Sigmoid colon (tissue), 7 donors: ENCODE results near the gene WDR86. TPM values are rescaled to one million over a fixed set of nuclear protein-coding genes. Genes with fewer than 3 reads are reported as not detected.

Source experiments
- DNase-seq: peaks from one replicate; pipeline ENCODE4 v3.0.0-alpha.2; 2019
- H3K27ac ChIP-seq, 4 donors: fragments of 200-600 bp; sonication (generic); one replicate each; pipeline ENCODE4 v1.5.1; 2016 to 2019; ENCODE audit warnings: mild to moderate bottlenecking in 1 of 4
- H3K27me3 ChIP-seq, 3 donors: fragments of 200-600 bp; sonication (generic); one replicate each; pipeline ENCODE4 v1.5.1; 2019; ENCODE audit warnings: mild to moderate bottlenecking in 1 of 3
- H3K36me3 ChIP-seq, 4 donors: fragments of 200-600 bp; sonication (generic); one replicate each; pipeline ENCODE4 v1.5.1; 2016 to 2019
- H3K4me1 ChIP-seq, 4 donors: fragments of 200-600 bp; sonication (generic); one replicate each; pipeline ENCODE4 v1.5.1; 2017 to 2019
- H3K4me3 ChIP-seq, 4 donors: fragments of 200-600 bp; sonication (generic); one replicate each; pipeline ENCODE4 v1.5.1; 2017 to 2019; ENCODE audit warnings: mild to moderate bottlenecking in 2 of 4, moderate library complexity in 1 of 4
- H3K9me3 ChIP-seq, 4 donors: fragments of 200-600 bp in 3 of 4; sonication (generic) in 3 of 4; one replicate each; pipeline versions ENCODE4 v1.5.1 to v1.6.1; 2013 to 2019
- CTCF ChIP-seq, 4 experiments: fragments of 450-650 bp in 3 of 4; fragments of 200-600 bp in 1 of 4; IDR thresholded peaks; one replicate each; pipeline ENCODE4 v1.5.1; 2016 to 2019; ENCODE audit warnings: antibody characterized with exemption in 4 of 4, mild to moderate bottlenecking in 3 of 4, moderate library complexity in 2 of 4
- EP300 ChIP-seq, 4 donors: sonication (generic); formaldehyde crosslinking; IDR thresholded peaks; one replicate each; pipeline ENCODE4 v1.6.1; 2017; ENCODE audit warnings: antibody characterized with exemption in 4 of 4
- POLR2A ChIP-seq, 2 donors: fragments of 450-650 bp; IDR thresholded peaks; one replicate each; pipeline ENCODE4 v1.6.1; 2016; ENCODE audit warnings: antibody characterized with exemption in 2 of 2, mild to moderate bottlenecking in 2 of 2, moderate library complexity in 2 of 2
- POLR2AphosphoS5 ChIP-seq, 4 donors: sonication (generic); formaldehyde crosslinking; IDR thresholded peaks; one replicate each; pipeline ENCODE4 v1.6.1; 2017; ENCODE audit warnings: antibody characterized with exemption in 4 of 4
- WGBS, 2 donors: extraction: QIAGEN DNeasy Blood & Tissue Kit; methylation state at CpG; one replicate each; pipeline ENCODE4 v1.1.7; 2013; 5-methylcytosine and 5-hydroxymethylcytosine counted together
- intact Hi-C: fragments of 100-400 bp; cut with DNase I; formaldehyde crosslinking; loops from one replicate; pipeline ENCODE4 v1.15.1; 2023
- polyA plus RNA-seq, 3 donors: library from polyadenylated mRNA; stranded (reverse); fragments of 200-250 nt; gene quantifications; one replicate each; pipeline ENCODE4 v1.2.3, GENCODE V29; 2013
- total RNA-seq, 4 donors: library from RNA; depleted of rRNA; stranded (reverse); fragments of >200 nt; gene quantifications; one replicate each; pipeline ENCODE4 v1.1.0, GENCODE V29; 2016
- donor health status: healthy with polysubstance abuse.
- donor health status: Bipolar disorder and iron deficiency.
- donor health status: healthy.

The WDR86 gene
- 10 to 100 TPM; 14.4 to 23.8 (median 16.9) TPM for total RNA-seq
- polyA plus RNA-seq, result 1 to 10 TPM in 2 of 3 donors, under 1 TPM in 1; 0.46 to 4.2 (median 2.1) TPM

GRCh38 chr7:151409667-151410404 lies at the start of gene WDR86:
TSS of gene WDR86 (minus strand) at chr7:151410038. CDS start at chr7:151409589, 449 bp downstream.
- peaks cover 22 to 56% (median 36%) of the 10 kb centered on the region in 3 donors for H3K27me3 ChIP-seq
- intact Hi-C loops, result loop anchor here (5.0 kb wide), 1 partner anchor 37 kb away; no protein-coding TSS in a partner anchor
- TF ChIP-seq POLR2AphosphoS5 (IDR thresholded peaks at IDR 0.05), result peak in 2 of 4 donors; percentile 49 to 58
- TF ChIP-seq EP300 (IDR thresholded peaks at IDR 0.05), result no peak
- TF ChIP-seq CTCF (IDR thresholded peaks at IDR 0.05), result no peak
- peak within 1 kb of the TSS; percentile 35 to 53 (median 44) for H3K4me3 ChIP-seq
- H3K4me1 ChIP-seq, result peaks cover 0 to 22% (median 17%) of the 10 kb centered on the region in 4 donors
- H3K36me3 ChIP-seq, result no peaks in the 10 kb centered on the region
- peak within 1 kb of the TSS; percentile 59 to 71 (median 66) for H3K27ac ChIP-seq
- no peaks in the 10 kb centered on the region for H3K9me3 ChIP-seq
- peak; percentile 62 for DNase-seq
- WGBS, 2 donors, result 2 to 7% methylated on average over 75 of the region's 75 CpGs

- Histone ChIP-seq H3K36me3 (no peaks in the 10 kb centered on the region), H3K4me3 (no peak overlapping the region), H3K4me1 (peaks cover 0 to 34% (median 32%) of the 10 kb centered on the region in 4 donors), H3K27me3 (no peaks in the 10 kb centered on the region), H3K27ac (no peak overlapping the region), H3K9me3 (peaks cover 0 to under 1% (median 0%) of the 10 kb centered on the region in 4 donors)
- WGBS, 2 donors, result 96 to 98% methylated on average over 6 of the region's 6 CpGs
- no peak for TF ChIP-seq CTCF (IDR thresholded peaks at IDR 0.05)
- no peak for TF ChIP-seq EP300 (IDR thresholded peaks at IDR 0.05)
- no peak for TF ChIP-seq POLR2AphosphoS5 (IDR thresholded peaks at IDR 0.05)
- no peak for TF ChIP-seq POLR2A (IDR thresholded peaks at IDR 0.05)
- intact Hi-C loops, result no loop called here
- no peak for DNase-seq
These were observed 47.7 kb upstream of the WDR86 start for GRCh38 chr7:151457534-151457933.

GRCh38 chr7:151456782-151457181 lies 46.9 kb upstream of the WDR86 start:
- Histone ChIP-seq H3K36me3 (no peaks in the 10 kb centered on the region), H3K9me3 (no peaks in the 10 kb centered on the region), H3K27ac (no peak overlapping the region), H3K4me3 (no peak overlapping the region), H3K4me1 (peaks cover 0 to 27% (median 26%) of the 10 kb centered on the region in 4 donors), H3K27me3 (no peaks in the 10 kb centered on the region)
- TF ChIP-seq EP300 (IDR thresholded peaks at IDR 0.05) (no peak), POLR2A (IDR thresholded peaks at IDR 0.05) (no peak), CTCF (IDR thresholded peaks at IDR 0.05) (no peak), POLR2AphosphoS5 (IDR thresholded peaks at IDR 0.05) (no peak)
- intact Hi-C loops, result no loop called here
- DNase-seq, result no peak
- WGBS, 2 donors, result 81 to 83% methylated on average over 4 of the region's 4 CpGs

GRCh38 chr7:151456276-151456675 lies 46.4 kb upstream of the WDR86 start:
- DNase-seq, result peak; percentile 65
- Histone ChIP-seq H3K27ac (no peak overlapping the region), H3K9me3 (no peaks in the 10 kb centered on the region), H3K4me1 (peaks cover 0 to 22% (median 20%) of the 10 kb centered on the region in 4 donors), H3K4me3 (no peak overlapping the region), H3K36me3 (no peaks in the 10 kb centered on the region), H3K27me3 (no peaks in the 10 kb centered on the region)
- 93 to 96% methylated on average over 5 of the region's 5 CpGs for WGBS, 2 donors
- intact Hi-C loops, result no loop called here
- no peak for TF ChIP-seq POLR2AphosphoS5 (IDR thresholded peaks at IDR 0.05)
- no peak for TF ChIP-seq EP300 (IDR thresholded peaks at IDR 0.05)
- TF ChIP-seq POLR2A (IDR thresholded peaks at IDR 0.05), result no peak
- TF ChIP-seq CTCF (IDR thresholded peaks at IDR 0.05), result no peak
